Measurements from ENCODE around the gene POGLUT3. TPM values are rescaled to one million over a fixed set of nuclear protein-coding genes. Genes with fewer than 3 reads are reported as not detected.

POGLUT3 gene
- total and polyA plus RNA-seq, 2 of the 8 experiments (the other 6 are each of a cell fraction or from before 2014, with no cell fraction given), result 4.7 to 17.4 TPM

GRCh38 chr11:108511851-108512474 is 13.8 kb upstream of the POGLUT3 start:
- no peak for DNase-seq (ENCODE audit: low read depth in 1 of 2, low spot score in 2 of 2)
- WGBS, 2 experiments (ENCODE audit: extremely low coverage in 1 of 2, insufficient coverage in 1 of 2, insufficient read length in 1 of 2, insufficient replicate concordance in 2 of 2, low coverage in 1 of 2, low lambda C conversion rate in 2 of 2, missing lambda C conversion rate in 1 of 2), result 85% methylated on average over 2 of the region's 2 CpGs; no CpG with 5 or more reads in 1 of the 2 experiments
- POLR2A ChIA-PET (ENCODE audit: partially characterized antibody), result no interaction called here

More at GRCh38 chr11:108511851-108512474, 13.8 kb upstream of the POGLUT3 start:
- H3K4me3 ChIP-seq (ENCODE audit: extremely low read depth in 1 of 4, insufficient read depth in 2 of 4, low read depth in 3 of 4, low read length in 4 of 4), result no peak overlapping the region
- no peak overlapping the region for H2AK5ac ChIP-seq (ENCODE audit: low read depth, low read length)
- no peak for TF ChIP-seq CEBPB (IDR thresholded peaks at IDR 0.05; ENCODE audit: low read depth, low read length)
- TF ChIP-seq SRF (IDR thresholded peaks at IDR 0.05; ENCODE audit: low read depth, low read length), result no peak
- no peak for TF ChIP-seq ATF2 (IDR thresholded peaks at IDR 0.05; ENCODE audit: low read length)
- TF ChIP-seq SIRT6 (IDR thresholded peaks at IDR 0.05; ENCODE audit: low read length), result no peak
- no peak for TF ChIP-seq KDM4A (IDR thresholded peaks at IDR 0.05; ENCODE audit: low read depth, low read length, severe bottlenecking)
- TF ChIP-seq JUN (IDR thresholded peaks at IDR 0.05; ENCODE audit: low read depth, low read length), result no peak
- TF ChIP-seq YY1 (IDR thresholded peaks at IDR 0.05; ENCODE audit: low read depth, low read length), result no peak
- TF ChIP-seq KDM5A (IDR thresholded peaks at IDR 0.05; ENCODE audit: low read length), result no peak
- no peak for TF ChIP-seq BRCA1 (IDR thresholded peaks at IDR 0.05; ENCODE audit: low read depth, low read length)
- no peak for TF ChIP-seq POU5F1 (IDR thresholded peaks at IDR 0.05; ENCODE audit: low read depth, low read length)
- H4K91ac ChIP-seq (replicated peaks; ENCODE audit: insufficient read length, low read length), result no peak overlapping the region
- no peak overlapping the region for H3K56ac ChIP-seq (replicated peaks; ENCODE audit: insufficient read length, low read depth, low read length)
- no peaks in the 10 kb centered on the region for H3K27me3 ChIP-seq (replicated peaks in 1 of 4; ENCODE audit: control insufficient read depth in 3 of 4, extremely low read depth in 1 of 4, insufficient read depth in 3 of 4, low read length in 3 of 4)
- H3K36me3 ChIP-seq (ENCODE audit: control insufficient read depth in 2 of 4, insufficient read depth in 4 of 4, low read length in 3 of 4), result peaks cover 6 to 37% (median 18%) of the 10 kb centered on the region in 4 experiments; a peak in 6 of 8 replicates
- no peak overlapping the region for H3K9ac ChIP-seq (replicated peaks in 1 of 4; ENCODE audit: extremely low read depth in 1 of 4, low read depth in 3 of 4, low read length in 3 of 4)
- H3K27ac ChIP-seq (ENCODE audit: low read depth, low read length), result no peak overlapping the region
- H3K4me1 ChIP-seq (replicated peaks in 1 of 4; ENCODE audit: control insufficient read depth in 3 of 4, insufficient read depth in 4 of 4, low read length in 3 of 4), result no peaks in the 10 kb centered on the region
- H3K79me2 ChIP-seq (ENCODE audit: control insufficient read depth in 1 of 2, insufficient read depth in 2 of 2, low read length in 2 of 2), result no peaks in the 10 kb centered on the region
- no peak overlapping the region for H2BK15ac ChIP-seq (ENCODE audit: low read length)
- no peak overlapping the region for H4K8ac ChIP-seq (ENCODE audit: extremely low read depth, insufficient read depth, low read length)
- no peak overlapping the region for H2BK12ac ChIP-seq (ENCODE audit: low read depth, low read length)
- H2BK5ac ChIP-seq (ENCODE audit: low read depth, low read length), result no peak overlapping the region
- H3K9me3 ChIP-seq (ENCODE audit: insufficient read depth in 2 of 2, low read depth in 1 of 2, low read length in 1 of 2), result peaks cover 20 to 22% of the 10 kb centered on the region in 2 experiments; a peak in 3 of 4 replicates
- H3K14ac ChIP-seq (ENCODE audit: insufficient read length), result no peak overlapping the region
- no peak overlapping the region for H2BK20ac ChIP-seq (ENCODE audit: low read length)
- no peak overlapping the region for H2AFZ ChIP-seq (ENCODE audit: low read length)
- no peak overlapping the region for H3K4ac ChIP-seq (replicated peaks; ENCODE audit: insufficient read length, low read depth, low read length)
- no peak overlapping the region for H4K5ac ChIP-seq (ENCODE audit: insufficient read length, low read depth, low read length)
- no peak for FAIRE-seq
- no peak overlapping the region for H3K18ac ChIP-seq (ENCODE audit: extremely low read depth, low read length)
- H3K79me1 ChIP-seq (ENCODE audit: low read depth, low read length), result no peaks in the 10 kb centered on the region
- CTCF ChIA-PET (ENCODE audit: partially characterized antibody), result no interaction called here
- no peak overlapping the region for H3K23ac ChIP-seq (ENCODE audit: insufficient read length)
- H4K20me1 ChIP-seq (replicated peaks in 1 of 2; ENCODE audit: control insufficient read depth in 1 of 2, insufficient read depth in 2 of 2, low read length in 2 of 2), result no peaks in the 10 kb centered on the region
- no peaks in the 10 kb centered on the region for H3K23me2 ChIP-seq (ENCODE audit: low read depth, low read length)
- H3K4me2 ChIP-seq (ENCODE audit: insufficient read depth in 1 of 2, low read depth in 2 of 2, low read length in 2 of 2), result no peak overlapping the region
- no peak overlapping the region for H2BK120ac ChIP-seq (replicated peaks; ENCODE audit: low read depth, low read length)
